ENCODE data around the gene PSMD14. TPM values are rescaled to one million over a fixed set of nuclear protein-coding genes. Genes with fewer than 3 reads are reported as not detected.

Gene PSMD14
- total and polyA plus RNA-seq, 2 of the 13 experiments (the other 11 are each of a cell fraction or from before 2014, with no cell fraction given): 60.6 to 149 TPM

DNA sequence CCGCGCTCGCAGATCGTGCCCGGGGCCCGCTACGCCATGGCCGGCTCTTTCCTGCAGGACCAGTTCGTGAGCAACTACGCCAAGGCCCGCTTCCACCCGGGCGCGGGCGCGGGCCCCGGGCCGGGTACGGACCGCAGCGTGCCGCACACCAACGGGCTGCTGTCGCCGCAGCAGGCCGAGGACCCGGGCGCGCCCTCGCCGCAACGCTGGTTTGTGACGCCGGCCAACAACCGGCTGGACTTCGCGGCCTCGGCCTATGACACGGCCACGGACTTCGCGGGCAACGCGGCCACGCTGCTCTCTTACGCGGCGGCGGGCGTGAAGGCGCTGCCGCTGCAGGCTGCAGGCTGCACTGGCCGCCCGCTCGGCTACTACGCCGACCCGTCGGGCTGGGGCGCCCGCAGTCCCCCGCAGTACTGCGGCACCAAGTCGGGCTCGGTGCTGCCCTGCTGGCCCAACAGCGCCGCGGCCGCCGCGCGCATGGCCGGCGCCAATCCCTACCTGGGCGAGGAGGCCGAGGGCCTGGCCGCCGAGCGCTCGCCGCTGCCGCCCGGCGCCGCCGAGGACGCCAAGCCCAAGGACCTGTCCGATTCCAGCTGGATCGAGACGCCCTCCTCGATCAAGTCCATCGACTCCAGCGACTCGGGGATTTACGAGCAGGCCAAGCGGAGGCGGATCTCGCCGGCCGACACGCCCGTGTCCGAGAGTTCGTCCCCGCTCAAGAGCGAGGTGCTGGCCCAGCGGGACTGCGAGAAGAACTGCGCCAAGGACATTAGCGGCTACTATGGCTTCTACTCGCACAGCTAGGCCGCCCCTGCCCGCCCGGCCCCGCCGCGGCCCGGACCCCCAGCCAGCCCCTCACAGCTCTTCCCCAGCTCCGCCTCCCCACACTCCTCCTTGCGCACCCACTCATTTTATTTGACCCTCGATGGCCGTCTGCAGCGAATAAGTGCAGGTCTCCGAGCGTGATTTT, 115.5 kb downstream of the PSMD14 start:
- H3K27ac ChIP-seq (ENCODE audit: extremely low read length, insufficient read depth, low read length): no peak overlapping the region
- no peaks in the 10 kb centered on the region for H3K36me3 ChIP-seq (replicated peaks in 1 of 2; ENCODE audit: control insufficient read depth in 1 of 2, insufficient read depth in 2 of 2, low read length in 2 of 2)
- no TSS peak for BruUV-seq (replicated peaks)
- 0 out of 2 replicates have a peak, but pooled peaks cover 5% of the 10 kb centered on the region for H3K4me1 ChIP-seq (ENCODE audit: insufficient read depth, low read length)
- CTCF ChIA-PET (ENCODE audit: low intra/inter-chr PET ratio, low total read pairs): no interaction called here
- 86% methylated on average over 101 of the region's 125 CpGs for WGBS (ENCODE audit: low lambda C conversion rate)
- ATAC-seq: no peak
- H3K4me3 ChIP-seq (replicated peaks in 1 of 3; ENCODE audit: insufficient read depth in 1 of 3, low read depth in 2 of 3, low read length in 3 of 3): no peak overlapping the region
- POLR2A ChIA-PET: no interaction called here
- in situ Hi-C loops (cut with HindIII; ENCODE audit: extremely low pct_ligation_motif_present, low pct_unique_long_range_greater_than_20kb) (no loop called here), intact Hi-C loops (cut with micrococcal nuclease; ENCODE audit: unreplicated experiment) (no loop called here)
- no peaks in the 10 kb centered on the region for H3K79me2 ChIP-seq (ENCODE audit: insufficient read depth, low read length)
- no peak for DNase-seq (ENCODE audit: low spot score)
- no peak overlapping the region for H3K4me2 ChIP-seq (ENCODE audit: low read depth, low read length)
- TF ChIP-seq DNMT1 (CRISPR knock-in tag; IDR thresholded peaks at IDR 0.05) (peak; percentile 32; the same call in 1 of the 2 replicates), SP2 (CRISPR knock-in tag; IDR thresholded peaks at IDR 0.05) (no peak)
- no peak for FAIRE-seq
- H3K27me3 ChIP-seq (ENCODE audit: control insufficient read depth in 1 of 2, insufficient read depth in 2 of 2, low read length in 2 of 2): peaks cover 4 to 59% of the 10 kb centered on the region in 2 experiments
- no peaks in the 10 kb centered on the region for H4K20me1 ChIP-seq (ENCODE audit: insufficient read depth, low read length)
- no peak overlapping the region for H3K9ac ChIP-seq (ENCODE audit: insufficient read depth, low read depth, low read length)
- no peak overlapping the region for H2AFZ ChIP-seq (ENCODE audit: low read length)
- no peaks in the 10 kb centered on the region for H3K9me3 ChIP-seq (ENCODE audit: low read length)

DNA sequence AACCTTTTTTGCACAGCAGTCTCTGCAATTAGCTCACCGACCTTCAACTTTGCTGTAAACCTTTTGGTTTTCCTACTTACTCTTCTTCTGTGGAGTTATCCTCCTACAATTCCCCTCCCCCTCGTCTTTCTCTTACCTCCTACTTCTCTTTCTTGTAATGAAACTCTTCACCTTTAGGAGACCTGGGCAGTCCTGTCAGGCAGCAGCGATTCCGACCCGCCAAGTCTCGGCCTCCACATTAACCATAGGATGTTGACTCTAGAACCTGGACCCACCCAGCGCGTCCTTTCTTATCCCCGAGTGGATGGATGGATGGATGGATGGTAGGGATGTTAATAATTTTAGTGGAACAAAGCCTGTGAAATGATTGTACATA, 116.2 kb downstream of the PSMD14 start:
- H4K20me1 ChIP-seq (ENCODE audit: insufficient read depth, low read length): no peaks in the 10 kb centered on the region
- no peak overlapping the region for H3K27ac ChIP-seq (ENCODE audit: extremely low read length, insufficient read depth, low read length)
- H3K4me3 ChIP-seq (replicated peaks in 1 of 3; ENCODE audit: insufficient read depth in 1 of 3, low read depth in 2 of 3, low read length in 3 of 3): no peak overlapping the region
- no peak overlapping the region for H2AFZ ChIP-seq (ENCODE audit: low read length)
- in situ Hi-C loops (cut with HindIII; ENCODE audit: extremely low pct_ligation_motif_present, low pct_unique_long_range_greater_than_20kb): no loop called here
- H3K4me2 ChIP-seq (ENCODE audit: low read depth, low read length): no peak overlapping the region
- TF ChIP-seq ZNF44 (CRISPR knock-in tag; IDR thresholded peaks at IDR 0.05) (no peak), RBFOX2 (IDR thresholded peaks at IDR 0.05; ENCODE audit: low read depth, low read length) (no peak)
- WGBS (ENCODE audit: low lambda C conversion rate): 72% methylated on average over 9 of the region's 9 CpGs
- FAIRE-seq: no peak
- H3K9me3 ChIP-seq (ENCODE audit: low read length): no peaks in the 10 kb centered on the region
- H3K79me2 ChIP-seq (ENCODE audit: insufficient read depth, low read length): no peaks in the 10 kb centered on the region
- no TSS peak for BruUV-seq (replicated peaks)
- peaks cover 2 to 54% of the 10 kb centered on the region in 2 experiments; a peak in 4 of 5 replicates for H3K27me3 ChIP-seq (ENCODE audit: control insufficient read depth in 1 of 2, insufficient read depth in 2 of 2, low read length in 2 of 2)
- H3K4me1 ChIP-seq (ENCODE audit: insufficient read depth, low read length): no peaks in the 10 kb centered on the region
- no peak for DNase-seq (ENCODE audit: low spot score)
- intact Hi-C loops (cut with micrococcal nuclease; ENCODE audit: unreplicated experiment): no loop called here
- H3K36me3 ChIP-seq (replicated peaks in 1 of 2; ENCODE audit: control insufficient read depth in 1 of 2, insufficient read depth in 2 of 2, low read length in 2 of 2): no peaks in the 10 kb centered on the region
- POLR2A ChIA-PET: no interaction called here
- no peak overlapping the region for H3K9ac ChIP-seq (ENCODE audit: insufficient read depth, low read depth, low read length)
- no peak for ATAC-seq
- CTCF ChIA-PET (ENCODE audit: low intra/inter-chr PET ratio, low total read pairs): no interaction called here

Data from HepG2 (cell line).